ENCODE measurements around the gene APCDD1L.

- no peak for TF ChIP-seq POLR2AphosphoS5 (IDR thresholded peaks at IDR 0.05; ENCODE audit: low read depth, low read length)
- no peak for TF ChIP-seq POLR2A (IDR thresholded peaks at IDR 0.05; ENCODE audit: low read depth, low read length)
- TF ChIP-seq TAF1 (IDR thresholded peaks at IDR 0.05; ENCODE audit: borderline replicate concordance, low read depth, low read length): no peak
These were observed 35.3 kb upstream of the APCDD1L start for GRCh38 chr20:58550275-58551059.

All from GM12892 (cell line).